Right atrium auricular region (tissue), 2 donors: Measurements from ENCODE around the gene MAP2K6. TPM values are rescaled to one million over a fixed set of nuclear protein-coding genes. Genes with fewer than 3 reads are reported as not detected.

Source experiments
- DNase-seq: peaks from one replicate; pipeline ENCODE4 v3.0.0-alpha.2; 2019; ENCODE audit warnings: low spot score
- H3K27ac ChIP-seq, 2 donors: fragments of 200-600 bp; sonication (generic); 1 replicate in 1 of 2; 2 replicates in 1 of 2; pipeline ENCODE4 v1.5.1; 2016 to 2019
- H3K27me3 ChIP-seq, 2 donors: fragments of 200-600 bp; sonication (generic); one replicate each; pipeline versions ENCODE4 v1.5.1 to v1.6.0; 2017 to 2019
- H3K36me3 ChIP-seq: fragments of 200-600 bp; sonication (generic); one replicate; pipeline ENCODE4 v1.5.1; 2016
- H3K4me1 ChIP-seq, 2 donors: fragments of 200-600 bp; sonication (generic); one replicate each; pipeline versions ENCODE4 v1.5.1 to v1.6.0; 2017 to 2019
- H3K4me3 ChIP-seq, 2 donors: fragments of 200-600 bp; sonication (generic); 1 replicate in 1 of 2; 2 replicates in 1 of 2; pipeline ENCODE4 v1.5.1; 2017 to 2019; ENCODE audit warnings: mild to moderate bottlenecking in 1 of 2, moderate library complexity in 1 of 2
- H3K9me3 ChIP-seq, 2 donors: fragments of 200-600 bp; sonication (generic); one replicate each; pipeline ENCODE4 v1.5.1; 2019
- CTCF ChIP-seq, 2 donors: fragments of 200-600 bp; sonication (generic); IDR thresholded peaks; one replicate each; pipeline ENCODE4 v1.5.1; 2019; ENCODE audit warnings: antibody characterized with exemption in 2 of 2
- total RNA-seq, 2 donors: library from RNA; depleted of rRNA; stranded (reverse); fragments of >200 nt; gene quantifications; one replicate each; pipeline ENCODE4 v1.1.0, GENCODE V29; 2016

Gene MAP2K6
- total RNA-seq, 2 donors from 2014 or later: 0.90 to 5.3 TPM

DNA sequence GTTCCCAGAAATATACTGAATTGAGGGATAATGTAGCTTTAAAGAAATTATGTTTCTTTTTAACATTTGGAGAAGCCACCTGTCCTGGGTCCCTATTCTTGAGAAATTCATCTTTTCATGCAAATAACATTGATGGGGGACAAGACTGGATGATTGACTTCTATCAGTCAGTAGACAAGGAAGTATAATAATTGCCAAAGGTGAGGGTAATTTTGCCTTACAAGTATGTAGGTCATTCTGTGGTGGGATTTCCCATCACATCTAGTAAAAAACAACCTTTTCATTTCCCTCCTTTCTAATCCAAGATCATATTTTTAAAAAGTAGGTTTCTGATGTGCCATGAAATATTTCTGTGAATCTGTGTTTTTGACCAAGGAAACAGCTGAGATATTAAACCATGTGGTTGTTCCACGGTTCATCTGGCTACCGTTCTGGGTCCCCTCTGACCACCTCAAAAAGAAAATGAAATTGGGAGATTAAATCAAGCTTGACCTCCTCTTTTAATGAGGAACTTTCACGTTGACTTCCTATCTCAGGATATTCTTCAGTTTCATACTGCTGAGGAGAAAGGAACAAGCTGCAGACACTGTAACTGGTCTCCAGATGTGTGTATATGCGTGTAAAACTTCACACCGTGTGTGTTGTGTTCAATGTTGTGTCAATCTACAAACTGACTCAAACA is 138.6 kb downstream of the MAP2K6 start:
- Histone ChIP-seq H3K4me1 (no peaks in the 10 kb centered on the region), H3K27ac (no peak overlapping the region), H3K27me3 (no peaks in the 10 kb centered on the region), H3K36me3 (no peaks in the 10 kb centered on the region), H3K9me3 (peaks cover 0 to 9% of the 10 kb centered on the region in 2 donors), H3K4me3 (no peak overlapping the region)
- no peak for TF ChIP-seq CTCF (IDR thresholded peaks at IDR 0.05)
- DNase-seq: no peak

DNA sequence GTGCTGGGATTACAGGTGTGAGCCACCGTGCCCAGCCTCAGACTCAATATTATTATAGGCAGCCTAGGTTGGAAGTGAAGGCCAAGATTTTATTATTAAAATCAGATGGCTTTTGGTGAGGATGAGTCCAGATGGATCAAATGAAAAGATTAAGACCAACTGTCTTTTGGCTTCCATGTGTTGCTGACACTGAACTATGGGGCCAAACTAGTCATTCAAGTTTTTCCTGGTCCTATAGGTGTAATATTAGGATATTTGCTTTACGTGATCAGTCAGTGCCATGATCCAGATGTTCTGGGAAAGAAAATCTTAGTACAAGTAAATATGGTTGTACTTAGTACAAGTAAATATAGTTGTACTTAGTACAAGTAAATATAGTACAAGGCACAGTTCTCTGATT is 140.6 kb downstream of the MAP2K6 start:
- no peak overlapping the region for H3K4me3 ChIP-seq
- H3K27me3 ChIP-seq: no peaks in the 10 kb centered on the region
- no peak overlapping the region for H3K27ac ChIP-seq
- no peak for DNase-seq
- TF ChIP-seq CTCF (IDR thresholded peaks at IDR 0.05): no peak
- H3K9me3 ChIP-seq: peaks cover 0 to 9% of the 10 kb centered on the region in 2 donors
- H3K4me1 ChIP-seq: no peaks in the 10 kb centered on the region
- no peaks in the 10 kb centered on the region for H3K36me3 ChIP-seq

DNA sequence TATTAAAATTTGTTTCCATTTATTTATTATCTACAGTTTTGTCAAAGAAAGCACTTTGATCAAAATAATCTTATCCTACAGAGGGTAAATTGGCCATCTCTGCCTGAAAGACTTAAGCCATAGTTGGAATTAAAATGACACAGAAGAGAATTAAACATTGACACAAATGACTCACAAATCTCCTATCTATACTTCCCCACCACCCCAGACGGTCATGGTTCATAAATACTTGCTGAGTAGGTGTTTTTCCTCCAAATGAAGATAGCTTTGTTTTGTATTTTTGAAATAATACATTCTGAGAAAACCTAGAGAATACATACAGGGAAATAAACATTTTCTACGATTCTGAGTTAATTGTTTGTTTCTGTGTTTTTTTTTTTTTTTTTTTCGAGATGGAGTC is 142.8 kb downstream of the MAP2K6 start:
- no peaks in the 10 kb centered on the region for H3K36me3 ChIP-seq
- no peak for DNase-seq
- no peak overlapping the region for H3K4me3 ChIP-seq
- peaks cover 0 to 9% of the 10 kb centered on the region in 2 donors for H3K9me3 ChIP-seq
- no peaks in the 10 kb centered on the region for H3K27me3 ChIP-seq
- no peak for TF ChIP-seq CTCF (IDR thresholded peaks at IDR 0.05)
- no peak overlapping the region for H3K27ac ChIP-seq
- peaks cover 0 to 5% of the 10 kb centered on the region in 2 donors for H3K4me1 ChIP-seq

- no peak overlapping the region for H3K27ac ChIP-seq
- no peak overlapping the region for H3K4me3 ChIP-seq
- H3K27me3 ChIP-seq: no peaks in the 10 kb centered on the region
- H3K4me1 ChIP-seq: peaks cover 0 to 5% of the 10 kb centered on the region in 2 donors
- peaks cover 0 to under 1% of the 10 kb centered on the region in 2 donors for H3K9me3 ChIP-seq
- no peak for DNase-seq
- no peaks in the 10 kb centered on the region for H3K36me3 ChIP-seq
- TF ChIP-seq CTCF (IDR thresholded peaks at IDR 0.05): no peak
Observed at GRCh38 chr17:69558796-69559195, 144.3 kb downstream of the MAP2K6 start.

DNA sequence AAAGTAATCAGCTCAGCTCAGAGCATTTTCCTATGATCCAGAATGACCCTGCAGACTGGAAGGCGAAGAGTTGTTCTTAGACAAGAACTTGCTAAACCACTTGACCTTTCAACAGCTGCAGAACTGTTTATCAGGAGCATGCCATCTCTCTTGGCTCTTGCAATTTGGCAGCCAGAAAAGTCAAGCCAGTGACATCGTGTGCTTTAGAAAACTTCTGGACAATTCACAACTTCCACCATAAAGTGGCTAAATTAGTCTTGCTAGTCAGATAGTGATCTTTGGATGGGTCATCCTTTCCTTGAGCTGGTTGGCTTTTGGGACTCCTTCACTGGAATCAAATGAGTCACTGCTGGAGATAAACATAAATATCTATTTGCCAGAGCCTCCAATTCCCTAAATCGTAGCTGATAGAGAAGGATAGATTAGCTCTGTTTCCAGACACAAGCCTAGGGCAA is 146.5 kb downstream of the MAP2K6 start:
- Histone ChIP-seq H3K36me3 (no peaks in the 10 kb centered on the region), H3K27ac (no peak overlapping the region), H3K27me3 (no peaks in the 10 kb centered on the region), H3K4me3 (no peak overlapping the region), H3K9me3 (no peaks in the 10 kb centered on the region), H3K4me1 (peaks cover 0 to 5% of the 10 kb centered on the region in 2 donors)
- no peak for DNase-seq
- no peak for TF ChIP-seq CTCF (IDR thresholded peaks at IDR 0.05)

- H3K36me3 ChIP-seq: no peaks in the 10 kb centered on the region
- H3K4me3 ChIP-seq: no peak overlapping the region
- H3K4me1 ChIP-seq: peaks cover 0 to 5% of the 10 kb centered on the region in 2 donors
- no peaks in the 10 kb centered on the region for H3K9me3 ChIP-seq
- no peak for DNase-seq
- no peak for TF ChIP-seq CTCF (IDR thresholded peaks at IDR 0.05)
- no peaks in the 10 kb centered on the region for H3K27me3 ChIP-seq
- no peak overlapping the region for H3K27ac ChIP-seq
Observed at GRCh38 chr17:69561462-69561861, 147.0 kb downstream of the MAP2K6 start.
